HS-27A (cell line): ENCODE results near the gene SLC9A5.

Source experiments
- DNase-seq: peaks from one replicate; pipeline ENCODE4 v3.0.0-alpha.2; 2012; ENCODE audit warnings: low read depth, missing footprints

The SLC9A5 gene

DNA sequence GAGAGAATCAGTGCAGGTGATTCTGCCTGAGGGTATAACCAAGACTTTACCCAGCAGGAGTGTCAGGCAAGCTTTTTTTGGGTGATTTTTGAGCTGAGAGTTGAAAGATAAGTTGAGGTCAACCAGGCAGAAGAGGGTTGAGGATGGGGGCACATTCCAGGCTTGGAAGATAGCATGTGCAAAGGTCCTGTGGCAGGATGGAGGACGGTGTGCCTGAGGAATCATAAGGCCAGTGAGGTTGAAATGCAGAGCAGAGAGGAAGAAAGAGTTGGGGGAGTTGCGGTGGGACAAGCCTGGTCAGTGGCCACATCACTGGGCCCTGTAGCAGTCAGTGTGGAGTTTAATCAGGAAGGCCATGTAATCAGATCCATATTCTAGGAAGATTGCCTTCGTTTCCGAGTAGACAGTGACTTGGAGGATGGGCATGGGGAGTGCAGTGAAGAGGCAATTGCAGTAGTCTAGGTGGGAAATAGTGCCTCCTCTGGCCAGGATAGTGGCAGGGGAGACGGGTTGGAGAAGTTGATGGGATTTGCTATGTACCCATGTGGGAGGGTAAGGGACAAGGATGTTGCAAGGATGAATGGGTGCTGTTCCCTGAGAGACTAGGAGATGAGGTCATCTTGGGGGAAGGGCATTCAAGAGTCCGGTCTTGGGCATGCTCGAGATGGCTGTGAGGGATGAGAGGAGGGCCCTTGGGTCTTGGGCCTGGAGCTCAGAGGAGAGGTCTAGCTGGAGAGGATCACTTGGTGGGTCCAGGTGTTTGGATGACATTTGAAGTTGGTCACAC lies 34.5 kb downstream of the SLC9A5 start:
- DNase-seq: no peak

DNA sequence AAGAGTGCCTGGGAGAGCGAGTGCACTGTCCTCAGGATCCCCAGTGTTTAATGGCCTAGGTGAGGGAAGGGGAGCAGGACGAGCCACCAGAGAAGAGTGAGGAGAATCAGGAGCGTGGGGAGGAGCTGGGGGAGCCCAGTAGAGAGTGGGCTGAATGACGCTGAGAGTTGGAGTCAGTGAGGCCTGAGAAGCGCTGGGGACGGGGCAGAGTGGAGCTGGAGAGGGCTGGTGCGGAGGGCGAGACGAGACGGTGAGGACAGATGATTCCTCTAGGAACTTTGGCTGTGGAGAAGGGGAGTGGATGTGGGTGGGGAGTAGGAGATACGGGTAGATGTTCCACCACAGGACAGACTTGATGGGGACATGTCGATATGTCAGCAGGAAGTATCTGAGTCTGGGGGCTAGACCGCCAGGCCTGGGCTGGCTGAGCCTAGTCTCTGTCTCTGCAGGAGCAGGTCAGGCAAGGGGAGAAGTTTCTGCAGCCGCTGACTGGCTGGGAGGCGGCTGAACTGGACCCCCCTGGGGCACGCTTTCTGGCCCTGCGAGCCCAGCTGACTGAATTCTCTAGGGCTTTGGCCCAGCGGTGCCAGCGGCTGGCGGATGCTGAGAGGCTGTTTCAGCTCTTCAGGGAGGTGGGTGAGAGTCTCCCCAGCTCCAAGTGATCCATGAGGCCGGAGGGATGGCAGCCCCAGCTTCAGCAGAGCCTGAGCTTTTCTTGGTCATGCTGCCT lies 35.2 kb downstream of the SLC9A5 start:
- no peak for DNase-seq

GRCh38 chr16:67284699-67285646 lies 36.2 kb downstream of the SLC9A5 start:
- DNase-seq: no peak

GRCh38 chr16:67286441-67287235 lies 37.9 kb downstream of the SLC9A5 start:
- no peak for DNase-seq

DNA sequence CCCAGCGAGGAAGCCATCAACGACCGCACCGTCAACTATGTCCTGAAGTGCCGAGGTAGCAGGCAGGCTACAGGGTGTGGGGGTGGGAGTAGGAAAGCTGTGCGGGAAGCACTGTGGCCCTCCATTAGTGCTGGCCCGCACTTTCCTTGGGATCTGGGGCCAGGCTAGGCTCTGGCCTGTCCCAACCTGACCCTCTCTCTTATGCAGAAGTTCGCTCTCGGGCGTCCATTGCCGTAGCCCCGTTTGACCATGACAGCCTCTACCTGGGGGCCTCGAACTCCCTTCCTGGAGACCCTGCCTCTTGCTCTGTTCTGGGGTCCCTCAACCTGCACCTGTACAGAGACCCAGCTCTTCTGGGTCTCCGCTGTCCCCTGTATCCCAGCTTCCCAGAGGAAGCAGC lies 39.2 kb downstream of the SLC9A5 start:
- DNase-seq: no peak

GRCh38 chr16:67291461-67291860 lies 42.7 kb downstream of the SLC9A5 start:
- no peak for DNase-seq

DNA sequence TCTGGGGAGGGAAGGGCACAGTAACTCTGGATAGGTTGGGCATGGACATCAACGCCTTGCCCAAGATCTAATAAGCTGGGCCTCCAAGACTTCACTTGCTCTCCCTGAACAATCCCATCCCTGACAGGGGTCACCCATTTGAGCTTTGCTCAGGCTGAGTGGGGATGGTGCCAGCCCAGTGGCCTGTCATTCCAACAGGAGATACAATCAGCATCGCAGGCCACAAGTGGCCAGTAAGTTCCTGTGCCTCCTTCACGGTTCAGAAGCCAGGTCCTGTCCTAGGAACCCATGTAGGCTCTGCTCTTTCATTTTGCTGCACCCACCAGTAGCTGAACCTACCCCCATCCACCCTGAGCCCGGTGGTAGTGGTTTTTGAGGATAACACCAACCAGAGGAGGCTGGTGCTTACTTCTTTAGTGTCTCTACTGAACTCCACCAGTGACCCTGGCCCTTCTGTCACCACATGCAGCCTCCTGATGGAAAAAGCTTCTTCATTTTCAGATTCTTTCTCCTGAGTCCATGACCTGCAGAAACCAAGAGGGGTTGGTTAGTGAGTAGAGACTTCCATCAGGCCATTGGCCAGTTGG lies 45.5 kb downstream of the SLC9A5 start:
- no peak for DNase-seq

DNA sequence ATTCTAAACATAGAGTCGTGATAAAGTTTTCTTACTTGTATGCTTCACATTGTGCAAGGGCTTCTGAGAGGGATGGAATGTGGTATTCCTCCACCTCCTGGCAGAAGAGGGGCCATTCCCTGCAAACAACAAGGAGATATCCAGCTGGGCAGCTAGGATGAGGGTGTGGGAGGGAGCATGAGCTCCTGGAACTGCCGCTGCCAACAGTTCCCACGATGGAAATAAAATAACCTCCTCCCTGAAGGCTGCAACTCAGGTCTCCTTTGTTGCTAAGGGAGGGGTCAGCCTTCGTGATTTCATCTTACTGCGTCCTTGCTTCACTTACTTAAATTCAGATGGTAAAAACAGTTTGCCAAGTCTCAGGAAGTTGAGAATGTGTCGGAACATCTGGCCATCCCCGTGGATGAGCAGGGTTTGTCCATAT lies 46.2 kb downstream of the SLC9A5 start:
- DNase-seq: no peak

DNA sequence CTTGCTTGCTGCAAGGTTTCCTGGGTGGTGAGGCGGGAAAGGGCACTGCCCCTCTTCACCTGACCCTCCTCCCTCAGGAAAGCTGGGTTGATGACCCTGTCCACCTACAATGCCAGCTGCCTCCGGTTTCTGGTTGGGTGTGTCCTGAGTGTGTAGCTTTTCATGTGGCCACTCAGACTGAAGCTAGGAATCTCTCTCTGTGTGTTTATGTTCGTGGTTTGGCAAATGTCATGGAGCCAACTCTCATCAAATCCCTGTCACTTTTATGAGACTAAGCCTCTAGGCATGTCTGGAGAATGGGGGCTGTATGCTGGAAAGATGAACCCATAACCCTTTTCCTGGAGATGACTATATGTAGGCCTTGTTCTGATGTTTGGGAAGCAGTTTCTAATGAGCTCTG lies 47.6 kb downstream of the SLC9A5 start:
- DNase-seq: peak; percentile 41

GRCh38 chr16:67298277-67298676 lies 49.5 kb downstream of the SLC9A5 start:
- no peak for DNase-seq

DNA sequence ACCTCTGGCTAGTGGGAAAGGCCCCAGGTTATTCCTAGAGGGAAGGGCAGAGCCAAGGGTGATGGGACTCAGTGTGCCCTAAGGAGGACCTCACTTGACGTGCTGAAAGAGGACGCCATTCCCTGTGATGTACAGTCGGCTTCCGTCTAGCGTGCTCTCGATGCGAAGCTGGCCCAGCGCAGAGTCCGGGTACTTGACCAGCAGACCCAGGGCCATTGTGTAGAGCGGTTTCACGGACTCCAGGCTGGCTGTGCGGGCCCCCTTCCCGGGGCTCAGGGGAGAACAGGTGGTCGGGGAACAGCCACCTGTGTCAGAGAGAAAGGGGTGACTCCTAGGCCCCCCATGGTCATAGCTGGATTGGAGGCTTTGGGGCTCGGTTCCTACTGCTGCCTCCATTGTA lies 50.5 kb downstream of the SLC9A5 start:
- no peak for DNase-seq

GRCh38 chr16:67301080-67301782 lies 52.5 kb downstream of the SLC9A5 start:
- no peak for DNase-seq

GRCh38 chr16:67302076-67302475 lies 53.3 kb downstream of the SLC9A5 start:
- no peak for DNase-seq

DNA sequence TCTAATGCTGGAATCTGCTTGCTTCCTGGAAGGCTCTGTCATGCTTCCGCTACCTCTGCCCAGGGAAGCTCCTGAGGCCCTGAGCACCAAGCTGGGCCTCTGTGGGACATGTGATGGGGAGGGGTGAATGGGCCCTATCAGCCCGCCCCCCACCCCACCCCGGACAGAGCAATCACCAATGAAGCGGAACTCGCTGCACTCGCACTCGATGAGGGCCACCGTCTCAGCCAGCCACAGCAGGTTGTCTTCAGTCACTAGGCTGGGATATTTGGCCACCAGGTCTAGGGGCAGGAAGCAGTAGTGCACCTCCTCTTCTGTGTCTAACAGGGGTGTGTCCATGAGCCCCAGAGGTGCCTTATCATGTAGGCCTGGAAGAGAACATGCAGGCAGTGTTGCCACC lies 54.2 kb downstream of the SLC9A5 start:
- DNase-seq: no peak

DNA sequence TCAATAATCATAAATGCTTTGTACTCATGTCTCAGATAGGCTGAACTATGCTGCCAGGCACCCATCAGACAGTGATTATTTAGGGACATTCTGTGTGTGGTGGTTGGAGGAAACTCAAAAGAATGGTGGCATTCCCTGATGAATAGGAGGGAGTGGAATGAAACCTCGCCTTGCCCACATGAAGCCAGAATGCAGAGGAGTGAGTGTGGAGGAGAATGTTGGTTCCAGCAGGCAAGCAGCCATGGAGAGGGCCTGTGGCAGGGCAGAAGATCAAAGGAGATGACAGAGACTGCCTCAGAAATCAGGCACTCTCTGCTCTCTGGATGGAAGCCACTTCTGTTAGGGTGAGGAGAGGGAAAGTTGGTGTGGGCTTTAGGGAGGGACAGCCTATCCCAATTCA lies 55.2 kb downstream of the SLC9A5 start:
- no peak for DNase-seq

DNA sequence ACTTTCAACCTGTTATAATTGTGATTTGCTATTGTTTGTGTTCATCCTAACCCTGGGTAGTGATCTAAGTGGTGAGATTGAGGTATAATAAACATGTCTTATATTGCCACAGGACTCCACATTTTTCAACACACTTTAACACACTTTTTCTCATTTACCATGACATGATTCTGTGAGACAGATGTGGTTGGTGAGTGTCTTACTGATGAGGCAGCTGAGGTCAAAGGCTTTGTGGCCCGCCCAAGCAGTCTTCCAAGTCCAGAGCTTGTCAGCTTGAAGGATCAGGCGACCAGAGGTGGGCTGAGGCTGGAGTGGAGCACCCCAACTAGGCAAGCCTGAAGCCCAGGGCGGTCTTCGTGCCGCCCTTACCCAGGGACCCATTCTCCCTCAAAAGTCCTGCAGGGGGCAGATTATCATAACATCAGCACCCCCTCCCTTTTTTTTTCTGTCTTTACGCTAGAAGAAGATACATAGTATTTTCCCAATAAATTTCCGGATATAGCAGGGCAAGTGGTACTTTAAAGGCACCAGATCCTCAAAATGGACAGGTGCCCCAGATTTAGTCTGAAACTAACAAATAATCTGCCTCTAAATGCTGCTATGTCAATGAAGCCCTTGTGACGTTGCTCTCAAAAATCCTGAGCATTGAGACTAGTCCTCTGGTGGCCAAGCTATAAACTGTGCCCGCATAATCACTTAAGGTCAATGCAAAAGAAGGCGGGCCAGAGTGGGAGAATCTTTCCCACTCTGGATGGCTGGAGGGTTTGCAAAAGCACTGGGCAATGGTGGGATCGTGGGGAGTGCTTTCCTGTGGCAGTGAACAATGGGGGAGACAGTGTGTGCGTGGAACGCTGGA lies 56.7 kb downstream of the SLC9A5 start:
- DNase-seq: no peak

- no peak for DNase-seq
Measured at GRCh38 chr16:67310561-67310960, 61.8 kb downstream of the SLC9A5 start.

DNA sequence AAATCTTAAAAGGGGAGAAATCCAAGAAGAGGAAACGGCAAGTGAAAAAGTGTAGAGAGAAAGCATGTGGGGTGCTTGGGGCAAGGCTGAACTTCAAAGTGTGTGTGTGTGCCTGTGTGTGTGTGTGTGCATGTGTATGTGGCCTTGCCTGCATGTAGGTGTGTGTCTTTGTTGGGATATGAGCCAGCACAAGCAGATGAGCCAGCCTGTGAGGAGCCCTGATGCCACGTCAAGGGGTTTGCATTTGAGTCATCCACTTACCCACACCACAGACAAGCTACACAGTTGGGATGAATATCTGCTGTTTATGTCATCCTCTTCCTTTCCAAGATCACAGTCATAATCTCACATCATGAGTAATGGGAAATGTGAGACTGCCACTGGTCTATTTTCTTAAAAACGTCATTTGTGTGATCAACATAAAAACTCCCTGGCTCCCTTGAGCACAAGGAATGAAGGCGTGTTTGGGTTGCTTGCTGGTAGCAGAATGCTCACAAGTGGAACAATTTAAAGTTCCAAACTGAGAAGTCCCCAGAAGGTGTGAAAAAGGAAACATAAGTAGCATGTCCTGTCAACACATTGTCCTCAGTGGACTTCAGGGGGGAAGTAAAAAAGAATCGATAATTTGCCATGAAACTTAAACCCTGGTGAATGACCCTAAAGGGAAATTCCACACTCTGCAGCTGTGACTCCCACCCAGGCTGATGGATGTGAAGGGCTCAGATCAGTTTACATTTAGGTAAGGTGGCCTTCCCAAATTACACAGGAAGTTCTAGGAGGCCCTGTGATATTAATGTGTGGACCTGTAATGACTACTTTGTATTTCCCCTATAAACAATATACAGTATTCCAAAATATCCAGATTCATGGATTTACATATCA lies 63.1 kb downstream of the SLC9A5 start:
- DNase-seq: peak; percentile 96

DNA sequence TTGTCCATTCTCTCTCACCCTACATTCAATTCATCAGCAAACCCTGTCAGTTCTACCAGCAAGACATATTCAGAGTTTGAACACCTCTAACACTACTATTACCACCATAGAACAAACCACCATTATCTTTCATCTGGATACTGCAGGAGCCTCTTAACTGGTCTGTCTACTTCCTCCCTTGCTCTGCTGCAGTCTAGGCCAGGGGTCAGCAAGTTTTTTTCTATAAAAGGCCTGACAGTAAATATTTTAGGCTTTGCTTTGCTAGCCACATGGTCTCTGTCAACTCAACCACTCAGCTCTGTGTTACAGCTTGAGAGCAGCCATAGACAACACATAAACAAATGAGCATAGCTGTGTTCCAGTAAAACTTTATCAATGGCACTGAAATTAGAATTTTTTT lies 63.9 kb downstream of the SLC9A5 start:
- no peak for DNase-seq
